GM12878 (cell line): ENCODE data around the gene PDE9A. TPM values are rescaled to one million over a fixed set of nuclear protein-coding genes. Genes with fewer than 3 reads are reported as not detected.

Experiments
- ATAC-seq: fragments of 200-7000 bp; cut with Tn5 transposase; 3 replicates; pipeline ENCODE4 v1.9.1; 2020; ENCODE audit warnings: mild to moderate bottlenecking, moderate library complexity
- BruUV-seq: library from RNA; stranded (reverse); fragments of 400-500 nt; replicated peaks from 2 replicates; lab custom pipeline; 2021; lab: Mats Ljungman, UMichigan
- CTCF ChIA-PET: fragments of 300-600 bp; sonication (Branson Sonifier 250); formaldehyde crosslinking; extraction: SDS; loops from one replicate; lab custom pipeline; 2021; ENCODE audit warnings: inconsistent platforms; lab: Yijun Ruan, JAX
- POLR2A ChIA-PET: fragments of 350-600 bp; formaldehyde crosslinking; extraction: SDS; loops from one replicate; lab custom pipeline; 2021; ENCODE audit warnings: inconsistent platforms; lab: Charles Lee
- RAD21 ChIA-PET: fragments of 300-600 bp; sonication (Branson Sonifier 250); formaldehyde crosslinking; loops from one replicate; lab custom pipeline; 2023; ENCODE audit warnings: antibody characterized with exemption; ENCODE audit not compliant: unreplicated experiment; lab: Charles Lee
- SMC1A ChIA-PET: fragments of 300-600 bp; sonication (Branson Sonifier 250); formaldehyde crosslinking; loops from one replicate; lab custom pipeline; 2023; ENCODE audit not compliant: unreplicated experiment, uncharacterized antibody; lab: Charles Lee
- DNase-seq: peaks from one replicate; pipeline ENCODE4 v3.0.0-alpha.2; 2011; ENCODE audit warnings: low read depth, low spot score
- FAIRE-seq: peaks from 3 replicates; lab custom pipeline; 2011; peaks lifted over from hg19 to GRCh38; lab: Jason Lieb, UNC
- H2AFZ ChIP-seq: 2 replicates; pipeline ENCODE4 v1.6.0; 2011; ENCODE audit warnings: low read depth, low read length, control low read depth; ENCODE audit not compliant: control insufficient read depth
- H3K27ac ChIP-seq: 2 replicates; pipeline ENCODE4 v1.5.1; 2011; ENCODE audit warnings: control low read depth; ENCODE audit not compliant: control insufficient read depth, insufficient read depth
- H3K27me3 ChIP-seq, 2 experiments: replicated peaks in 1 of 2; 2 replicates each; pipeline versions ENCODE4 v1.6.0 to v1.6.1; 2011; ENCODE audit warnings: low read length in 1 of 2; ENCODE audit not compliant: control insufficient read depth in 2 of 2, insufficient read depth in 2 of 2
- H3K36me3 ChIP-seq, 2 experiments: 2 replicates each; pipeline ENCODE4 v1.5.1; 2011; ENCODE audit warnings: low read length in 1 of 2; ENCODE audit not compliant: control insufficient read depth in 2 of 2, insufficient read depth in 2 of 2
- H3K4me1 ChIP-seq: 2 replicates; pipeline ENCODE4 v1.6.1; 2011; ENCODE audit warnings: mild to moderate bottlenecking, low read length, moderate library complexity, mixed read lengths; ENCODE audit not compliant: control insufficient read depth, insufficient read depth
- H3K4me2 ChIP-seq: 2 replicates; pipeline ENCODE4 v1.6.0; 2011; ENCODE audit warnings: control low read depth; ENCODE audit not compliant: control insufficient read depth, insufficient read depth
- H3K4me3 ChIP-seq: fragments of 200-600 bp; sonication (generic); 2 replicates; pipeline ENCODE4 v1.5.1; 2016
- H3K79me2 ChIP-seq: 2 replicates; pipeline ENCODE4 v1.6.0; 2011; ENCODE audit warnings: low read length; ENCODE audit not compliant: control insufficient read depth, insufficient read depth
- H3K9ac ChIP-seq: 2 replicates; pipeline ENCODE4 v1.8.0; 2011; ENCODE audit warnings: low read length, control low read depth, mixed read lengths; ENCODE audit not compliant: control insufficient read depth, insufficient read depth
- H3K9me3 ChIP-seq: replicated peaks from 3 replicates; pipeline ENCODE4 v1.5.1; 2011; ENCODE audit warnings: mild to moderate bottlenecking, low read length; ENCODE audit not compliant: control insufficient read depth, insufficient read depth
- H4K20me1 ChIP-seq: 2 replicates; pipeline ENCODE4 v1.6.0; 2011; ENCODE audit not compliant: control insufficient read depth, insufficient read depth
- ASH2L ChIP-seq: fragments of 300-600, 200-600 bp; sonication (generic); IDR thresholded peaks from 2 replicates; pipeline ENCODE4 v1.6.1; 2017; ENCODE audit warnings: low read depth, mild to moderate bottlenecking, borderline replicate concordance
- EED ChIP-seq: sonication (generic); IDR thresholded peaks from 2 replicates; pipeline ENCODE4 v1.6.1; 2016; ENCODE audit warnings: antibody characterized with exemption, low read depth
- HCFC1 ChIP-seq: fragments of 150-350 bp; IDR thresholded peaks from 2 replicates; pipeline ENCODE4 v1.6.1; 2014; ENCODE audit warnings: low read length
- MEF2B ChIP-seq: fragments of 450-650 bp; IDR thresholded peaks from 2 replicates; pipeline ENCODE4 v1.6.1; 2018; ENCODE audit warnings: mild to moderate bottlenecking, moderate library complexity; ENCODE audit not compliant: partially characterized antibody, poor library complexity, severe bottlenecking
- MYC ChIP-seq: IDR thresholded peaks from 2 replicates; pipeline ENCODE4 v1.6.1; 2011; ENCODE audit warnings: mild to moderate bottlenecking, low read length, moderate library complexity, inconsistent platforms; ENCODE audit not compliant: insufficient read depth, insufficient replicate concordance, insufficient read length, severe bottlenecking
- PBX3 ChIP-seq: IDR thresholded peaks from 2 replicates; pipeline ENCODE4 v1.6.1; 2011; ENCODE audit warnings: mild to moderate bottlenecking, low read depth, low read length, moderate library complexity; ENCODE audit not compliant: insufficient replicate concordance
- SMAD1 ChIP-seq: fragments of 450-650 bp; IDR thresholded peaks from 2 replicates; pipeline ENCODE4 v1.6.1; 2018; ENCODE audit warnings: mild to moderate bottlenecking, low read depth; ENCODE audit not compliant: partially characterized antibody
- SMC3 ChIP-seq: IDR thresholded peaks from 2 replicates; pipeline ENCODE4 v1.6.1; 2011; ENCODE audit warnings: low read length, improper control_type of control experiment, borderline replicate concordance
- SREBF1 ChIP-seq: IDR thresholded peaks from 2 replicates; pipeline ENCODE4 v1.6.1; 2012; ENCODE audit warnings: mild to moderate bottlenecking, low read length
- SUZ12 ChIP-seq: fragments of 200-600 bp; sonication (generic); IDR thresholded peaks from one replicate; pipeline ENCODE4 v1.6.1; 2018; ENCODE audit warnings: antibody characterized with exemption, mild to moderate bottlenecking; ENCODE audit not compliant: unreplicated experiment
- ZNF687 ChIP-seq: fragments of 450-650 bp; IDR thresholded peaks from 2 replicates; pipeline ENCODE4 v1.6.1; 2017; ENCODE audit warnings: mild to moderate bottlenecking, moderate library complexity
- WGBS: methylation state at CpG from one replicate; pipeline ENCODE4 v1.1.6; 2016; ENCODE audit warnings: low lambda C conversion rate; ENCODE audit not compliant: insufficient replicate concordance, insufficient coverage; ENCODE audit errors: missing lambda C conversion rate; 5-methylcytosine and 5-hydroxymethylcytosine counted together
- in situ Hi-C: fragments of 300-500 bp; cut with MboI; formaldehyde crosslinking; loops from 9 replicates; pipeline ENCODE4 v1.14.3; 2018; ENCODE audit warnings: mixed read lengths
- intact Hi-C: fragments of 100-400 bp; cut with micrococcal nuclease; formaldehyde crosslinking; loops from one replicate; pipeline ENCODE4 v1.14.2; 2022; ENCODE audit not compliant: unreplicated experiment
- polyA plus RNA-seq, 11 experiments: library from polyadenylated mRNA; depleted of rRNA in 4 of 11; unstranded in 6 of 11; stranded (reverse) in 5 of 11; fragments of >200 nt; fragmentation: Nextera tagmentation in 4 of 11; fragmentation: Illumina TruSeq in 1 of 11; extraction: Ambion mirVana in 4 of 11; extraction: Trizol in 1 of 11; gene quantifications; 1 replicate in 1 of 11; 2 replicates in 10 of 11; pipeline versions ENCODE4 v1.2.1 to v1.2.3, GENCODE V29; 2011 to 2016; ENCODE audit warnings: inconsistent platforms in 2 of 11, missing spikeins in 2 of 11, low read depth in 1 of 11
- total RNA-seq, 4 experiments: library from RNA; depleted of rRNA in 3 of 4; stranded (reverse); fragments of >200 nt in 3 of 4; fragmentation: Illumina TruSeq in 1 of 4; extraction: Trizol in 1 of 4; gene quantifications; 2 replicates each; pipeline versions ENCODE4 v1.2.1 to v1.2.3, GENCODE V29; 2013 to 2021

PDE9A gene
- total and polyA plus RNA-seq, 10 of the 15 experiments (the other 5 are each of a cell fraction or from before 2014, with no cell fraction given), result 0.08 to 0.45 (median 0.20) TPM; not detected in 1

GRCh38 chr21:42775891-42776290 lies 122.5 kb downstream of the PDE9A start:
- WGBS, result 44% methylated on average over 13 of the region's 13 CpGs
- peaks cover 6% of the 10 kb centered on the region for H3K4me1 ChIP-seq
- H2AFZ ChIP-seq, result no peak overlapping the region
- no peak overlapping the region for H3K27ac ChIP-seq
- H3K36me3 ChIP-seq, result no peaks in the 10 kb centered on the region
- TF ChIP-seq MEF2B (no peak), SMC3 (no peak), ASH2L (no peak), ZNF687 (no peak), MYC (no peak), SMAD1 (no peak), SREBF1 (no peak), HCFC1 (no peak), SUZ12 (no peak), EED (no peak), PBX3 (no peak)
- ATAC-seq, result no peak
- no peak overlapping the region for H3K4me3 ChIP-seq
- POLR2A ChIA-PET, result no interaction called here
- peaks cover 2 to 3% of the 10 kb centered on the region in 2 experiments; a peak in 3 of 4 replicates for H3K27me3 ChIP-seq
- SMC1A ChIA-PET, result no interaction called here
- no peak for FAIRE-seq
- no peaks in the 10 kb centered on the region for H3K9me3 ChIP-seq
- DNase-seq, result no peak
- no peak overlapping the region for H3K9ac ChIP-seq
- CTCF ChIA-PET, result no interaction called here
- in situ Hi-C loops (no loop called here), intact Hi-C loops (no loop called here)
- no peaks in the 10 kb centered on the region for H4K20me1 ChIP-seq
- BruUV-seq, result no TSS peak
- no peak overlapping the region for H3K4me2 ChIP-seq
- H3K79me2 ChIP-seq, result no peaks in the 10 kb centered on the region
- RAD21 ChIA-PET, result no interaction called here
